Inflammatory macrophage treated with lipopolysaccharide for 1 hour (primary cell): ENCODE results near the gene NGDN.
"Not testable (repeated sequence)": the region's sequence is repeated elsewhere in the genome, so short reads cannot be mapped to it uniquely, and the experiment has no call there.

Experiments used
- DNase-seq, 2 donors: peaks; one replicate each; pipeline ENCODE4 v3.0.0-alpha.2; 2020 to 2022

NGDN gene

GRCh38 chr14:23439107-23439835, 30.2 kb upstream of the NGDN start:
- DNase-seq: no peak

- no peak for DNase-seq
These were observed 28.4 kb upstream of the NGDN start for GRCh38 chr14:23441076-23441475.

GRCh38 chr14:23442721-23443356, 26.7 kb upstream of the NGDN start:
- DNase-seq: no peak

DNA sequence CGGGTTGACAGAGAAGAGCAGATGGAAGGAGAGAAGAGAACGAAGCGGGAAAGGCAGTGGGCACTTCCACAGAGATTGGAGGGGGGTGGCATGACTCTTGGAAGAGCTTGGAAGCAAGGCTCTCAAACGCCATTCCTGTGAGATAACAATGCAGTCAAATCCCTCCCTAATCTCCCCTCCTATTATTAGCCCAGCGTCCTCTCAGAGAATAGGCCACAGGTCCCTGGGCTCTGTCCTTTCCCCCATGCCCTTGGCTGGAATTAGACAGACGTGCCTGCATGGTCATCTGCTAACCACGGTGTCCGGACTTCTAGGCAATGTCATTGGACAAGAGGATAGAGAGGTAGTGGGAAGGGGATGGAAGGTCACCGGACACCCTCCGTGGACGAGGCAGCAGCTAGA, 26.1 kb upstream of the NGDN start:
- no peak for DNase-seq

DNA sequence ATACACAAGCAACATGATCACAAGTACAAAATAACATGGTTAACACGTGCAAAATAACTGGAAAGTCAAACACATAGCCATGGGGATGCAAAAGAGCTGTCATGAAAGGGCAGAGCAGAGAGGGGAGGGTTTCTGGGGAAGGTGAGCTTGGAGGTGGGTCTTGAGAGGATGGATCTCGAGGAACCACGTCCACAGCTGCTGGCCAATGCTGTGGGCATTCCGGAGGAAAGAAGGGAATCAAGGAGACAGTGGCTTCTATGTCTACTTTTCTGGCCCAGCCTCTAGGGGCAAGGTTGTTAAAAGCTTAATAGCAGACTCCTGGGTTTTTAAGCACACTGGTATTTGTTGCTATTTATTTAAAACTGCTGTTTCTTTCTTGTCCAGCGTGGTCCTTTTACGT, 25.6 kb upstream of the NGDN start:
- DNase-seq: no peak

DNA sequence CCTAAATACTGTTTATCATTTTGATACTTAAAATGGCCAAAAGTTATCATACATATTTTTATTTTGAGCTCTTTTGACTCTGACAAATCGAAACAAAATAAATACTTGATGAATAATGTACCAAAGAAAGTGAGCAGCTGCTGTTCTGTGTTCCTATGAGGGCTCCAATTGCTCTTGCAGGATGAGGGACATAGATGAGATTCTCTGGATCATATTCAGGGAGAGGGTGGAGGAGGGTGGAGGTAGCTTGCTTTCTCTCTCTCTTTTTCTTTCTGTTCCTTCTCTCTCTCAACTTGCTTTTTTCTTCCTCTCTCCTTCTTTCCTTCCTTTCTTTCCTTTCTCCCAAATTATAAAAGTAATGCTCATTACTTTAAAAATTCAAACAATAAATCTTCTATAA, 25.2 kb upstream of the NGDN start:
- no peak for DNase-seq

DNA sequence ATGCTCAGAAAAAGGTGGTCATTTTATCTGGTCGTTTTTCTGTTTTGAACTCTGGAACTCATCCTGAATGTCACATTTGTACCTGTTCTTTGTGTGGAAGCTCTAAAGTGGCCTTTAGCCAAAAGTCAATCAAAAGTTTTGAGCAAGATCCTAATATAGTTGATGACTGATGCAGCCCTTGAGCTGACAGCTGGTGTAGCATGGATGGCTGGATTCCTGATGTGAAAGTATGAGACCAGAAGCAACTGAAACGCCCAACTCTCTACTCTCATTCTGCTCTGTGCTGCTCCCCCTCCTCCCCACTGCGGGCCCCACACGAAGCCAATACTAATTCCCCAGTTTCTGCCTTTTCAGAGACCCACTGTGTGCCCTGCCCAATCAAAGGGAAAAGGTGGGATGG, 23.7 kb upstream of the NGDN start:
- DNase-seq: no peak

DNA sequence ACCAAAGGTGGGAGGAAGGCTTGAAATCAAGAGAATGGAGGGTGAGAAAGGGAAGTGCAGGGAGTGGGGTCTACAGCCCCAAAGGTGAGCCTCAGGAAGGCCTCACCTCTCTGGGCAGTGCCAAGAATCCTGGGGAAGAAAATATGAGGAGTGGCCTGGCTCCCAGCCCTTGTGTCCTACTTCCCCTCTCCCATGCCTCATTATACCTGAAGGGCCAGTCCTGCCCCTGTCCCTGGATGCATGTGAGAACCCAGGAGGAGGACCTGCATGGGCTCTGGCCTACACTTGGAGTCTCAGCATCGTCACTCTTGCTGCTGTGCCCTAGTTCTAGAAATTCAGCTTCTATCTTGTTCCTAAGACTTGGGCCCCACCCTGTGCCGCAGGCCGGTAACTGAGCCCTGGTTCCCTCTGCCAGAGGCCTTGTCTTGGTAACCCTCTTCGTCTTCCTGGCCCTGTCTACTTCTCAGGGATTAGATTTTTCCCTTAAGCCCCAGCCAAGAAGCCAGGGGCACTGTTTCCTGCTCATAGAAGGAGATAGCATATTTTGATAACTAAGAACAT, 23.1 kb upstream of the NGDN start:
- no peak for DNase-seq

DNA sequence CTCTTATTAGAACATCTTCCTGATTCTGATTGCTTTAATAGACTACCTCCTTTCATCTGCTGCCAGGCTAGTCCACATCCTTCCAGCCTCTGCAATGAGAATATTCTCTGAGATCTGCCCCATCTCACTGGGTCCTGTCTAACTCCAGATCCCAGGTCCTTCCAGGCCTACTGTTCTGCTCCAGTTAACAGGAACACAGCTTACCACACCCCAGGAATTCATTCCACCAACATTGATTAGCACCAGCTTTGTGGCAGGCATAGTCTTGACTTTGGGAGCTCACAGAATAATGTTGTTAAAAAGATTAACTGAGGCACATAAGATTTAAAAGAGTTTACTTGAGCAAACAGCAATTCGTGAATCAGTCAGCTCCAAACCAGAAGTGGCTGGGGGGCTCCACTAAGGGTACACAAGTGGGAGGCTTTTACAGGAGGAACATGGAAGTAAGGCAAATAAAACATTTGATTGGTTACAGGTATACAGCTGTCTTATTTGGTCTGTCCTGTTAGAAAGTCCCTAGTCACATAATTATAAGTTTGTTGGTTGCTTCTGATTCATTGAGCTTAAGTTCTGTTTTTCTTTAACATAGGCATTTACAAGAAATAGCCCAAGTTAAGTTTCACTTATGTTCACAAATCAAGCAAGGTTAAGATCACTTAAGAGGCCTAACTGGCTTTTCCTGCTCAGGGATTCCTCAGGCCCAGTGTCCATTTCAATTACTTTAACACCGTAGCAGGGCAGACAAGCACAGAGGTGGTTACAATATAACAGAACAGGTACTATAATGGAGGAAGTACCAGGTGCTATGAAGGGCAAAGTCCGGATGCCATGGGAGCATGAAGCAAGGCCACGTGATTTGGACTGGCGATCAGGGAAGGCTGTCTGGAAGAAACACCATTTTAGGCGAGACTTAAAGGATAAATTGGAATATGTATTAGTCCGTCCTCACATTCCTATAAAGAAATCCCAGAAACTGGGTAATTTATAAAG, 21.8 kb upstream of the NGDN start:
- peak in 1 of 2 donors; percentile 1 for DNase-seq

DNA sequence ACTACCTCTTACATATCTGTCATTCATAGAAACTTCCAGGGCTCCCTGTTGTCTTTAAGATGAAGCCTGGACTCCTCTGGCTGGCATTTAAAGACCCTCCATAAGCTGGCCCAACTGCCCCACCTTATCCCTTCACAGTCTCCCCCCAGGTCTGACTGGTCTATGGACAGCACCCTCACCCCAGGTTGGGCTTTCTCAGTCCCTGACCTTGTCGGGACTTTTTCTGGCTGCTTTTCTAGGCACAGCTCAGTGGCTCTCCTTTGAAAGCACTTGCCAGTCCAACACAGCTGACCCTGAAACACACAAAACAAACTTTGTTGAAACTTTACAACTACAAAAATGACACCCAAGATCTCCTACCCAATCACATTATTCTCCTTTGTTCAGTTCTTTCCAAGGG, 20.2 kb upstream of the NGDN start:
- DNase-seq: no peak

GRCh38 chr14:23450379-23450778, 19.1 kb upstream of the NGDN start:
- DNase-seq: no peak

GRCh38 chr14:23452237-23452636, 17.3 kb upstream of the NGDN start:
- DNase-seq: no peak

GRCh38 chr14:23454445-23454856, 15.1 kb upstream of the NGDN start:
- DNase-seq: no peak

- DNase-seq: not testable (repeated sequence)
These were observed 12.5 kb upstream of the NGDN start for GRCh38 chr14:23456883-23457586.

DNA sequence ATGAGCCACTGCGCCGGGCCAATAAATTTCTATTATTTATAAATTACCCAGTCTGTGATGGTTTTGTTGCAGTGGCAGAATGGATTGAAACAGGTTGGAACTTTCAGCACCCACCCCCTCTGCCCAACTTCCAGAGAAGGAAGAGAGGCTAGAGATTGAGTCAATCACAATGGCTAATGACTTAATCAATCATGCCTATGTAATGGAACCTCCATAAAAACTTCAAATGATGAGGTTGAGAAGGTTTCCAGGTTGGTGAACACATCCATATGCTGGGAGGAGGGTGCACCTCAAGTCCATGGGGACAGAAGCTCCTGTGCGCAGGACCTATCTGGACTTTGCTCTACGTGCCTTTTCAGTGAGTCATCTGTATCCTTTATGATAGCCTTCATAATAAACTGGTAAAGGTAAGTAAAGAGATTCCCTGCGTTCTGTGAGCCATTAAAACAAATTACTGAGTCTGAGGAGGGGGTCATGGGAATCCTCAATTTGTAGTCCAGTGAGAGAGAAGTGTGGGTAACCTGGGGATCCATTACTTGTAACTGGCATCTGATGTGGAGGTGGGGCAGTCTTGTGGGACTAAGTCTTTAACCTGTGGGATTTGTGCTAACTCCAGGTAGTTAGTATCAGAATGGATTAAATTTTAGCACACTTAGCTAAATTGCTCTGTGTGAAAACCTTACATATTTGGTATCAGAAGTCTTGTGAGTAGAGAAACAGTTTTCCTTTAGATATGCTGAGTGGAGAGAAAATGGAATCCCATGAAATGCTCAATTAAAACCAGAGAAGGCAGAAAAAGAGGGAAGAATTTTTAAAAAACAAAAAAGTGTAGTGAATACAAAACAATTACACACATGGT, 11.7 kb upstream of the NGDN start:
- DNase-seq: no peak

DNA sequence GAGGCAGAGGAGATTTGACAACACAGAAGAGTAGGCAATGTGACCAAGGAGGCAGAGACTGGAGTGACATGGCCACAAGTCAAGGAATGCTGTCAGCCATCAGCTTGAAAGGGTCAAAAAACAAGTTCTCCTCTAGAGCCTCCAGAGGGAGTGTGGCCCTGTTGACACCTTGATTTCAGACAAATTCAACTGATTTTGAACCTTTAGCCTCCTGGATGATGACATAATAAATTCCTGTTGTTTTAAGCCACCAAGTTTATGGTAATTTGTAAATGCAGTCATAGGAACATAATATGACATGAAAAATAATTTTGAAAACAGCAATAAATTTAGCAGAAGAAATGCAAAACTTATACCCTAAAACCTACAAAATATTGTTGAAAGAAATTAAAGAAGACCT, 8.5 kb upstream of the NGDN start:
- no peak for DNase-seq

- DNase-seq: no peak
These were observed 4.8 kb upstream of the NGDN start for GRCh38 chr14:23464700-23465099.

GRCh38 chr14:23465261-23465660, 4.2 kb upstream of the NGDN start:
- DNase-seq: no peak

DNA sequence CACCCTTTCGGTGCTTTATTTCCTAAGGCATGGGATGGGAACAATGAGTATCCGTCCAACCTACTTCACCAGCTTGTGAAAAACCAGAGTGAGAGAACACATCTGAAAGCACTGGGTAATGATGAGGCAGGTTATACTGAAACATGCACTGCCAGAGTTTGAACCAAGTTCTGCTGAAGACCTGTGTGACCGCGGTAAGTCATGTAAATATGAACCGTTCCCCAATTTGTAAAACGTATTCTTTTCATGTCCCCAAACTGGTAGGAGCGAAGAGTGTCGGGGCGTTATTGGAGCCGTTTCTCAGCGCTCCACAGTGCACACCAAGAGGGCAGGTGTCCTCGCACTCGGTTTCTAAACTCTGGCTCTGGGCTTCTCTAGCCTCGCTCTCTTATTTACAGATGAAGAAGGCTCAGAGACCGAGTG, 788 bp upstream of the NGDN start:
- no peak for DNase-seq

- no peak for DNase-seq
These were observed 452 bp downstream of the NGDN start for GRCh38 chr14:23469906-23470403.

DNA sequence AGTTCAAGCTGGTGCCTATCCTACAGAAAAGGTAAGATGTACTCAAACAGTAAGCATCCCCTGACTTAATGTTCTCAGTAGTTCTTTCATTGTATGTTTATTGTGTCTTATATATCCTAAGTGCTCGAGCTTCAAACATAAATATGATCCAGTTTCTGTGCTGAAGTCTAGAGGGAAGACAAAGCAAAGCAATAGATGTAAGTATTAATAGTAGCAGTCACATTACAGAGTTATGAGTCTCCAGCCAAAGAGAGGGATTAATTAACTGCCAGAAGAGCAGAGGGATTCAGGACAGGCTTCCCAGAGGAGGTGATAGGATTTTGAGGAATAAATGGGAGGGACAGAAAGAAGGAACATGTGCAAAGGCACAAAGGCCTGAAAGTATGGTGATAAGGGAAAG, 1.4 kb downstream of the NGDN start:
- no peak for DNase-seq
